Measurements from ENCODE around the gene PLD4. TPM values are rescaled to one million over a fixed set of nuclear protein-coding genes. Genes with fewer than 3 reads are reported as not detected.
"Not testable (repeated sequence)": the region's sequence is repeated elsewhere in the genome, so short reads cannot be mapped to it uniquely, and the experiment has no call there.

PLD4 gene
- total and polyA plus RNA-seq, 5 donors = 0.05 to 0.88 (median 0.14) TPM

DNA sequence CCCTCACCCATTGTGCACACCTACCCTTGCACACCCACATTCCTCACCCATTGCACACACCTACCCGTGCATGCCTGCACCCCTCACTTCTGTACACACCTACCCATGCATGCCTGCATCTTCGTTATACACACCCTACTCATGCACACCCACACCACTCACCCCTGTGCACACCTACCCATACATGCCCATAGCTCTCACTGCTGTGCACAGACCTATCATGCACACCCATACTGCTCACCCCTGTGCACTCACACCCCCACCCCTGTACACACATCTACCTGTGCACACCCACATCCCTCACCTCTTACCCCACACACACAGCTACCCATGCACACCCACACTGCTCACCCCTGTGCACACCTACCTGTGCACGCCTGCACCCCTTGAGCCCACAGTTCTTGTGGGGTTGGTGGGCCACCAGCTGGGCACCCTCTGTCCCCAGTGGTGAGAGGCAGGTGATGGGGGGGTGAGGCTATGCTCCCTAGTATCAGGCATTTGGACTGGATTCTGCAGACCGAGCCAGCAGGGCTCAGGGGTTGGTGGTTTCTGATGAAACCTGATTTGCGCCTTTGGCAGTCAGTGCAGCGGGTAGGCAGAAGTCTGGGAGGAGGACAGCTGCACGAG is 44.0 kb upstream of the PLD4 start:
- ATAC-seq (no peak), DNase-seq (no peak)
- Histone ChIP-seq H3K27me3 (ENCODE audit: control insufficient read depth, insufficient read depth) (no peaks in the 10 kb centered on the region), H3K4me3 (ENCODE audit: low read length) (no peak overlapping the region), H3K9me3 (ENCODE audit: control insufficient read depth, low read length) (no peaks in the 10 kb centered on the region), H3K4me1 (ENCODE audit: control insufficient read depth, insufficient read depth, low read length) (no peaks in the 10 kb centered on the region), H3K27ac (ENCODE audit: low read length) (no peak overlapping the region)
- intact Hi-C loops (cut with DNase I) = no loop called here
- 72% methylated on average over 7 of the region's 7 CpGs for WGBS

- intact Hi-C loops (cut with DNase I) = no loop called here
- H3K27ac ChIP-seq (ENCODE audit: low read length) = no peak overlapping the region
- WGBS = 56% methylated on average over 13 of the region's 13 CpGs
- H3K4me1 ChIP-seq (ENCODE audit: control insufficient read depth, insufficient read depth, low read length) = no peaks in the 10 kb centered on the region
- no peak for ATAC-seq
- H3K9me3 ChIP-seq (ENCODE audit: control insufficient read depth, low read length) = no peaks in the 10 kb centered on the region
- DNase-seq = peak in 2 of 3 donors; percentile 34 to 50
- no peak overlapping the region for H3K4me3 ChIP-seq (ENCODE audit: low read length)
- no peaks in the 10 kb centered on the region for H3K27me3 ChIP-seq (ENCODE audit: control insufficient read depth, insufficient read depth)
These were observed 43.2 kb upstream of the PLD4 start for GRCh38 chr14:104881369-104881979.

GRCh38 chr14:104882325-104882973 is 42.2 kb upstream of the PLD4 start:
- DNase-seq (peak; percentile 15 to 45 (median 29)), ATAC-seq (no peak)
- H3K27ac ChIP-seq (ENCODE audit: low read length) = no peak overlapping the region

DNA sequence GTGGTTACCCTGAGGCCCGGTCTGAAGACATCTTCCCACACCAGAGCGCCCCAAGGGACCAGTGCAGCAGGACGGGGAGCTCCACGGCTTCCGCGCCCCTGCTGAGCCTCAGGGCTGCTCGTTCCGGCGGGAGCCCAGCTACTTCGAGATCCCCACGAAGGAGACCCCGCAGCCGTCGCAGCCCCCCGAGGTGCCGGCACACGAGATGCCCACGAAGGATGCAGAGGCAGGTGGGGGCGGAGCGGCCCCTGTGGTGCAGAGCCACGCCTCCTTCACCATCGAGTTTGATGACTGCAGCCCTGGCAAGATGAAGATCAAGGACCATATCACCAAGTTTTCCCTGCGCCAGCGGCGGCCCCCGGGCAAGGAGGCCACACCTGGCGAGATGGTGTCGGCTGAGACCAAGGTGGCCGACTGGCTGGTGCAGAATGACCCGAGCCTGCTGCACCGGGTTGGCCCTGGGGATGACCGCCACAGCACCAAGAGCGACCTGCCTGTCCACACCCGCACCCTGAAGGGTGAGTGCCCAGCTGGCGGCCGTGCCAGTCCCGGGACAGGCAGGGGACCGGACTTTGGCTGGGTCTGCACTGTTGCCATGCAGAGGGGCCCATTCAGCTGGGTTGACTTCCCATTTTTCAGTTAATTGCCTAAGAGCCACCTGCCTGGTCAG is 41.6 kb upstream of the PLD4 start:
- H3K4me3 ChIP-seq (ENCODE audit: low read length) = no peak overlapping the region
- DNase-seq (peak; percentile 18 to 58 (median 32)), ATAC-seq (no peak)
- no peaks in the 10 kb centered on the region for H3K9me3 ChIP-seq (ENCODE audit: control insufficient read depth, low read length)
- H3K27ac ChIP-seq (ENCODE audit: low read length) = no peak overlapping the region
- H3K4me1 ChIP-seq (ENCODE audit: control insufficient read depth, insufficient read depth, low read length) = no peaks in the 10 kb centered on the region
- 91% methylated on average over 38 of the region's 38 CpGs for WGBS
- H3K27me3 ChIP-seq (ENCODE audit: control insufficient read depth, insufficient read depth) = no peaks in the 10 kb centered on the region
- intact Hi-C loops (cut with DNase I) = no loop called here

More at GRCh38 chr14:104882325-104882973, 42.2 kb upstream of the PLD4 start:
- WGBS = 75% methylated on average over 13 of the region's 13 CpGs
- Histone ChIP-seq H3K27me3 (ENCODE audit: control insufficient read depth, insufficient read depth) (no peaks in the 10 kb centered on the region), H3K4me1 (ENCODE audit: control insufficient read depth, insufficient read depth, low read length) (no peaks in the 10 kb centered on the region), H3K9me3 (ENCODE audit: control insufficient read depth, low read length) (no peaks in the 10 kb centered on the region), H3K4me3 (ENCODE audit: low read length) (no peak overlapping the region)
- intact Hi-C loops (cut with DNase I) = no loop called here

GRCh38 chr14:104883681-104884361 is 40.9 kb upstream of the PLD4 start:
- no peak overlapping the region for H3K27ac ChIP-seq (ENCODE audit: low read length)
- intact Hi-C loops (cut with DNase I) = no loop called here
- H3K27me3 ChIP-seq (ENCODE audit: control insufficient read depth, insufficient read depth) = no peaks in the 10 kb centered on the region
- DNase-seq = peak; percentile 11 to 56 (median 32)
- 94% methylated on average over 49 of the region's 49 CpGs for WGBS
- no peaks in the 10 kb centered on the region for H3K9me3 ChIP-seq (ENCODE audit: control insufficient read depth, low read length)
- no peaks in the 10 kb centered on the region for H3K4me1 ChIP-seq (ENCODE audit: control insufficient read depth, insufficient read depth, low read length)
- ATAC-seq = no peak
- H3K4me3 ChIP-seq (ENCODE audit: low read length) = no peak overlapping the region

DNA sequence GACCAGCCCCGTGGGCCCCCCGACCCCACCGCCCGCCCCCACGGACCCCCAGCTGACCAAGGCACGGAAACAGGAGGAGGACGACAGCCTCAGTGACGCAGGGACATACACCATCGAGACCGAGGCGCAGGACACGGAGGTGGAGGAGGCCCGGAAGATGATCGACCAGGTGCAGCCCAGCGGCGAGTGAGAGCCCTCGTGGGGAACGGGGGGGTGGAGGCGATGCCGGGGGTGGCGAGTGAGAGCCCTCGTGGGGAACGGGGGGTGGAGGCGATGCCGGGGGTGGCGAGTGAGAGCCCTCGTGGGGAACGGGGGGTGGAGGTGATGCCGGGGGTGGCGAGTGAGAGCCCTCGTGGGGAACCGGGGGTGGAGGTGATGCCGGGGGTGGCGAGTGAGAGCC is 40.3 kb upstream of the PLD4 start:
- H3K4me1 ChIP-seq (ENCODE audit: control insufficient read depth, insufficient read depth, low read length); H3K27ac ChIP-seq (ENCODE audit: low read length); H3K27me3 ChIP-seq (ENCODE audit: control insufficient read depth, insufficient read depth); intact Hi-C loops (cut with DNase I); H3K9me3 ChIP-seq (ENCODE audit: control insufficient read depth, low read length); ATAC-seq; H3K4me3 ChIP-seq (ENCODE audit: low read length): not testable (repeated sequence)
- WGBS = 90% methylated on average over 29 of the region's 34 CpGs
- DNase-seq = peak; percentile 16 to 65 (median 45)

GRCh38 chr14:104885031-104885972 is 39.4 kb upstream of the PLD4 start:
- DNase-seq = peak in 2 of 3 donors; percentile 56 to 63
- Histone ChIP-seq H3K4me1 (ENCODE audit: control insufficient read depth, insufficient read depth, low read length) (no peaks in the 10 kb centered on the region), H3K4me3 (ENCODE audit: low read length) (no peak overlapping the region), H3K27ac (ENCODE audit: low read length) (no peak overlapping the region), H3K9me3 (ENCODE audit: control insufficient read depth, low read length) (no peaks in the 10 kb centered on the region), H3K27me3 (ENCODE audit: control insufficient read depth, insufficient read depth) (no peaks in the 10 kb centered on the region)
- 91% methylated on average over 38 of the region's 38 CpGs for WGBS
- ATAC-seq = no peak
- intact Hi-C loops (cut with DNase I) = no loop called here

- peak; percentile 12 to 37 (median 34) for DNase-seq
- H3K4me1 ChIP-seq (ENCODE audit: control insufficient read depth, insufficient read depth, low read length) = no peaks in the 10 kb centered on the region
- no peak overlapping the region for H3K4me3 ChIP-seq (ENCODE audit: low read length)
- ATAC-seq = no peak
- H3K9me3 ChIP-seq (ENCODE audit: control insufficient read depth, low read length) = no peaks in the 10 kb centered on the region
- intact Hi-C loops (cut with DNase I) = no loop called here
- 87% methylated on average over 40 of the region's 40 CpGs for WGBS
- no peaks in the 10 kb centered on the region for H3K27me3 ChIP-seq (ENCODE audit: control insufficient read depth, insufficient read depth)
- H3K27ac ChIP-seq (ENCODE audit: low read length) = no peak overlapping the region
These were observed 38.5 kb upstream of the PLD4 start for GRCh38 chr14:104885973-104886689.

- Histone ChIP-seq H3K4me3 (ENCODE audit: low read length) (no peak overlapping the region), H3K27me3 (ENCODE audit: control insufficient read depth, insufficient read depth) (no peaks in the 10 kb centered on the region), H3K27ac (ENCODE audit: low read length) (no peak overlapping the region), H3K4me1 (ENCODE audit: control insufficient read depth, insufficient read depth, low read length) (no peaks in the 10 kb centered on the region), H3K9me3 (ENCODE audit: control insufficient read depth, low read length) (no peaks in the 10 kb centered on the region)
- intact Hi-C loops (cut with DNase I) = no loop called here
- WGBS = 96% methylated on average over 59 of the region's 59 CpGs
- ATAC-seq = no peak
- DNase-seq = peak in 2 of 3 donors; percentile 55 to 60
These were observed 37.7 kb upstream of the PLD4 start for GRCh38 chr14:104886690-104887622.
